HAP-1 (cell line): Measurements from ENCODE around the gene C3orf22.

ENCODE experiments used
- DNase-seq, 2 experiments: peaks; one replicate each; pipeline ENCODE4 v3.0.0-alpha.2; 2016 to 2020; ENCODE audit warnings: low spot score in 2 of 2
- H3K27me3 ChIP-seq: fragments of 250-450 bp; sonication (Bioruptor Pico); 2 replicates; pipeline ENCODE4 v1.5.1; 2020; ENCODE audit warnings: low read depth, mild to moderate bottlenecking, moderate library complexity
- H3K36me3 ChIP-seq: fragments of 250-450 bp; sonication (Bioruptor Pico); replicated peaks from 2 replicates; pipeline ENCODE4 v1.5.1; 2020; ENCODE audit warnings: mild to moderate bottlenecking
- H3K4me1 ChIP-seq: fragments of 250-450 bp; sonication (Bioruptor Pico); 2 replicates; pipeline ENCODE4 v1.5.1; 2020; ENCODE audit warnings: mild to moderate bottlenecking
- H3K4me3 ChIP-seq: fragments of 250-450 bp; sonication (Bioruptor Pico); 2 replicates; pipeline ENCODE4 v1.5.1; 2020; ENCODE audit warnings: mild to moderate bottlenecking, moderate library complexity
- H3K9me3 ChIP-seq: fragments of 250-450 bp; sonication (Bioruptor Pico); 2 replicates; pipeline ENCODE4 v1.5.1; 2020; ENCODE audit warnings: mild to moderate bottlenecking, moderate library complexity
- in situ Hi-C: fragments of 300-500 bp; cut with MboI; formaldehyde crosslinking; loops from 3 replicates; pipeline ENCODE4 v1.14.3; 2020; ENCODE audit warnings: low sequenced_read_pairs, inconsistent platforms, mixed read lengths

The C3orf22 gene

GRCh38 chr3:126524429-126524988 lies 34.2 kb downstream of the C3orf22 start:
- H3K9me3 ChIP-seq: no peaks in the 10 kb centered on the region
- peak in 1 of 2 experiments; percentile 47 for DNase-seq
- H3K27me3 ChIP-seq: no peaks in the 10 kb centered on the region
- no peaks in the 10 kb centered on the region for H3K36me3 ChIP-seq
- peak overlapping the region; percentile 40 for H3K4me3 ChIP-seq
- no peaks in the 10 kb centered on the region for H3K4me1 ChIP-seq
- in situ Hi-C loops: no loop called here

GRCh38 chr3:126523745-126524428 lies 34.8 kb downstream of the C3orf22 start, which contains the start of gene CHST13:
Gene CHST13, plus strand, starts transcription at chr3:126524155. Its CDS starts 178 bp downstream, at chr3:126524333.
- no peaks in the 10 kb centered on the region for H3K9me3 ChIP-seq
- in situ Hi-C loops: no loop called here
- no peaks in the 10 kb centered on the region for H3K27me3 ChIP-seq
- no peaks in the 10 kb centered on the region for H3K4me1 ChIP-seq
- H3K36me3 ChIP-seq: no peaks in the 10 kb centered on the region
- H3K4me3 ChIP-seq: peak within 1 kb of the TSS; percentile 40
- peak; percentile 42 to 76 for DNase-seq

- Histone ChIP-seq H3K4me3 (no peak overlapping the region), H3K27me3 (no peaks in the 10 kb centered on the region), H3K4me1 (no peaks in the 10 kb centered on the region), H3K36me3 (no peaks in the 10 kb centered on the region), H3K9me3 (no peaks in the 10 kb centered on the region)
- in situ Hi-C loops: no loop called here
- DNase-seq: peak; percentile 28 to 76
Observed at GRCh38 chr3:126522363-126522788, 36.4 kb downstream of the C3orf22 start.

GRCh38 chr3:126521122-126521891 lies 37.4 kb downstream of the C3orf22 start:
- Histone ChIP-seq H3K27me3 (no peaks in the 10 kb centered on the region), H3K36me3 (no peaks in the 10 kb centered on the region), H3K9me3 (no peaks in the 10 kb centered on the region), H3K4me3 (no peak overlapping the region), H3K4me1 (no peaks in the 10 kb centered on the region)
- DNase-seq: no peak
- in situ Hi-C loops: no loop called here

- no peak for DNase-seq
- Histone ChIP-seq H3K4me1 (no peaks in the 10 kb centered on the region), H3K36me3 (no peaks in the 10 kb centered on the region), H3K4me3 (no peak overlapping the region), H3K9me3 (no peaks in the 10 kb centered on the region), H3K27me3 (no peaks in the 10 kb centered on the region)
- in situ Hi-C loops: no loop called here
Observed at GRCh38 chr3:126519506-126520455, 39.0 kb downstream of the C3orf22 start.

- H3K27me3 ChIP-seq: no peaks in the 10 kb centered on the region
- no peaks in the 10 kb centered on the region for H3K36me3 ChIP-seq
- no peak for DNase-seq
- H3K4me1 ChIP-seq: no peaks in the 10 kb centered on the region
- no peak overlapping the region for H3K4me3 ChIP-seq
- in situ Hi-C loops: no loop called here
- H3K9me3 ChIP-seq: no peaks in the 10 kb centered on the region
Observed at GRCh38 chr3:126518779-126519177, 40.0 kb downstream of the C3orf22 start.

GRCh38 chr3:126517986-126518778 lies 40.5 kb downstream of the C3orf22 start:
- in situ Hi-C loops: no loop called here

GRCh38 chr3:126517291-126517951 lies 41.3 kb downstream of the C3orf22 start, which contains the start of gene UROC1:
Gene UROC1, minus strand, starts transcription at chr3:126517773. Its CDS starts 54 bp downstream, at chr3:126517719.
- Histone ChIP-seq H3K4me3 (no peak within 1 kb of the TSS), H3K36me3 (no peaks in the 10 kb centered on the region)

More at GRCh38 chr3:126517986-126518778, 40.5 kb downstream of the C3orf22 start:
- no peaks in the 10 kb centered on the region for H3K9me3 ChIP-seq
- H3K4me3 ChIP-seq: no peak overlapping the region
- H3K27me3 ChIP-seq: no peaks in the 10 kb centered on the region
- no peak for DNase-seq
- no peaks in the 10 kb centered on the region for H3K36me3 ChIP-seq
- no peaks in the 10 kb centered on the region for H3K4me1 ChIP-seq

GRCh38 chr3:126516936-126517290 lies 41.8 kb downstream of the C3orf22 start:
- Histone ChIP-seq H3K4me1 (no peaks in the 10 kb centered on the region), H3K4me3 (no peak overlapping the region), H3K36me3 (no peaks in the 10 kb centered on the region), H3K27me3 (no peaks in the 10 kb centered on the region), H3K9me3 (no peaks in the 10 kb centered on the region)
- no peak for DNase-seq
- in situ Hi-C loops: no loop called here

More at GRCh38 chr3:126517291-126517951, 41.3 kb downstream of the C3orf22 start, which contains the start of gene UROC1:
- H3K9me3 ChIP-seq: no peaks in the 10 kb centered on the region
- no peaks in the 10 kb centered on the region for H3K27me3 ChIP-seq
- no peak for DNase-seq
- no peaks in the 10 kb centered on the region for H3K4me1 ChIP-seq
- in situ Hi-C loops: no loop called here

- H3K36me3 ChIP-seq: no peaks in the 10 kb centered on the region
- H3K4me3 ChIP-seq: no peak overlapping the region
- no peaks in the 10 kb centered on the region for H3K4me1 ChIP-seq
- no peaks in the 10 kb centered on the region for H3K9me3 ChIP-seq
- no peak for DNase-seq
- H3K27me3 ChIP-seq: no peaks in the 10 kb centered on the region
- in situ Hi-C loops: no loop called here
Observed at GRCh38 chr3:126516152-126516935, 42.4 kb downstream of the C3orf22 start.

GRCh38 chr3:126515066-126515706 lies 43.5 kb downstream of the C3orf22 start:
- Histone ChIP-seq H3K4me1 (no peaks in the 10 kb centered on the region), H3K27me3 (no peaks in the 10 kb centered on the region), H3K4me3 (no peak overlapping the region), H3K9me3 (no peaks in the 10 kb centered on the region), H3K36me3 (no peaks in the 10 kb centered on the region)
- in situ Hi-C loops: no loop called here
- DNase-seq: no peak
